ENCODE data around the gene GNA14.

DNA sequence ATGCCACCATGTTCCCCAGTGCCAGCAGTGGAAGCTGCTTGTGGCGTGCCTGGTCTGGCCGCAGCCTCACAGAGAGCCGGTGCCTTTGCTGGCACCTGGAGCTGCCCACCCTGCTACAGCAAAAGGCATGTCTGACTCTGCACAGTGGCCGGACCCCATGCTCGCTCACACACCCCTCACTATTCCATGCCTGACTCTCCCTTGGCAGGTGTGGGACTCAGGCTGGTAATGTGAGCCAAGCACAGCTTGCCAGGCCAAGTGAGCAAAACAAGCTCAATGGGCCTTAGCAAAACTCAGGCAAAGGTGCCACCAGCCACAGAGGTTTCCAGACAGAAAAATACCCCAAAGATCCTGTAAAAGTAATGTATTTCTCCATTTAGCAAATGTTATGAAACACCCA lies 15.5 kb downstream of the GNA14 start:
- TF ChIP-seq, protein P1, sequence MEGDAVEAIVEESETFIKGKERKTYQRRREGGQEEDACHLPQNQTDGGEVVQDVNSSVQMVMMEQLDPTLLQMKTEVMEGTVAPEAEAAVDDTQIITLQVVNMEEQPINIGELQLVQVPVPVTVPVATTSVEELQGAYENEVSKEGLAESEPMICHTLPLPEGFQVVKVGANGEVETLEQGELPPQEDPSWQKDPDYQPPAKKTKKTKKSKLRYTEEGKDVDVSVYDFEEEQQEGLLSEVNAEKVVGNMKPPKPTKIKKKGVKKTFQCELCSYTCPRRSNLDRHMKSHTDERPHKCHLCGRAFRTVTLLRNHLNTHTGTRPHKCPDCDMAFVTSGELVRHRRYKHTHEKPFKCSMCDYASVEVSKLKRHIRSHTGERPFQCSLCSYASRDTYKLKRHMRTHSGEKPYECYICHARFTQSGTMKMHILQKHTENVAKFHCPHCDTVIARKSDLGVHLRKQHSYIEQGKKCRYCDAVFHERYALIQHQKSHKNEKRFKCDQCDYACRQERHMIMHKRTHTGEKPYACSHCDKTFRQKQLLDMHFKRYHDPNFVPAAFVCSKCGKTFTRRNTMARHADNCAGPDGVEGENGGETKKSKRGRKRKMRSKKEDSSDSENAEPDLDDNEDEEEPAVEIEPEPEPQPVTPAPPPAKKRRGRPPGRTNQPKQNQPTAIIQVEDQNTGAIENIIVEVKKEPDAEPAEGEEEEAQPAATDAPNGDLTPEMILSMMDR (conservative IDR thresholded peaks at IDR 0.05 in 1 of 2, IDR thresholded peaks at IDR 0.05 in 1 of 2; ENCODE audit: low read depth in 1 of 2, low read length in 2 of 2) = no peak
- TF ChIP-seq EZH2 (IDR thresholded peaks at IDR 0.05; ENCODE audit: low read length, missing control alignments) = no peak

All from fibroblast of lung (primary cell).